Measurements from ENCODE around the gene DNAH2. TPM values are rescaled to one million over a fixed set of nuclear protein-coding genes. Genes with fewer than 3 reads are reported as not detected.

Gene DNAH2
- polyA plus RNA-seq, 2 of the 4 experiments (the other 2 are of a cell fraction): 0.01 to 0.08 TPM

GRCh38 chr17:7836596-7837407 is 119.3 kb downstream of the DNAH2 start (continued):
- TF ChIP-seq CEBPB (IDR thresholded peaks at IDR 0.05): peak in 1 of 2 experiments; percentile 68; a peak in 1 of 4 replicates
- TF ChIP-seq FOSB (CRISPR knock-in tag; IDR thresholded peaks at IDR 0.05): no peak
- TF ChIP-seq MYC (IDR thresholded peaks at IDR 0.05; ENCODE audit: borderline replicate concordance, low read length): peak; percentile 91
- no peak for TF ChIP-seq ZNF302 (CRISPR knock-in tag; IDR thresholded peaks at IDR 0.05)
- TF ChIP-seq FOSL2 (IDR thresholded peaks at IDR 0.05): no peak; the same call in 1 of the 2 replicates
- TF ChIP-seq FOSL2 (CRISPR knock-in tag; IDR thresholded peaks at IDR 0.05): peak; percentile 85

GRCh38 chr17:7837408-7838088 is 120.0 kb downstream of the DNAH2 start:
- Histone ChIP-seq H3K4me3 (peak overlapping the region; percentile 60), H3K4me2 (peak overlapping the region; percentile 96), H3K9me3 (no peaks in the 10 kb centered on the region), H3K4me1 (peaks cover 48% of the 10 kb centered on the region), H3K27ac (peak overlapping the region; percentile 82 to 89)
- TF ChIP-seq NPAS2 (CRISPR knock-in tag; IDR thresholded peaks at IDR 0.05; ENCODE audit: borderline replicate concordance) (no peak), EHF (CRISPR knock-in tag; IDR thresholded peaks at IDR 0.05) (no peak), CBX8 (IDR thresholded peaks at IDR 0.05) (no peak), ESRRA (IDR thresholded peaks at IDR 0.05; ENCODE audit: borderline replicate concordance, low read length) (no peak), MAZ (IDR thresholded peaks at IDR 0.05; ENCODE audit: borderline replicate concordance, low read depth, low read length) (no peak), ZSCAN20 (CRISPR knock-in tag; IDR thresholded peaks at IDR 0.05) (no peak), RARB (CRISPR knock-in tag; IDR thresholded peaks at IDR 0.05) (no peak), JUN (IDR thresholded peaks at IDR 0.05) (no peak), TFCP2L1 (CRISPR knock-in tag; IDR thresholded peaks at IDR 0.05) (no peak), CBX2 (IDR thresholded peaks at IDR 0.05; ENCODE audit: borderline replicate concordance, low read depth) (no peak), CHD4 (IDR thresholded peaks at IDR 0.05; ENCODE audit: borderline replicate concordance) (no peak), POLR2A (IDR thresholded peaks at IDR 0.05; ENCODE audit: low read length) (no peak), RNF2 (IDR thresholded peaks at IDR 0.05; ENCODE audit: borderline replicate concordance, low read depth) (no peak)
- TF ChIP-seq, protein P1, sequence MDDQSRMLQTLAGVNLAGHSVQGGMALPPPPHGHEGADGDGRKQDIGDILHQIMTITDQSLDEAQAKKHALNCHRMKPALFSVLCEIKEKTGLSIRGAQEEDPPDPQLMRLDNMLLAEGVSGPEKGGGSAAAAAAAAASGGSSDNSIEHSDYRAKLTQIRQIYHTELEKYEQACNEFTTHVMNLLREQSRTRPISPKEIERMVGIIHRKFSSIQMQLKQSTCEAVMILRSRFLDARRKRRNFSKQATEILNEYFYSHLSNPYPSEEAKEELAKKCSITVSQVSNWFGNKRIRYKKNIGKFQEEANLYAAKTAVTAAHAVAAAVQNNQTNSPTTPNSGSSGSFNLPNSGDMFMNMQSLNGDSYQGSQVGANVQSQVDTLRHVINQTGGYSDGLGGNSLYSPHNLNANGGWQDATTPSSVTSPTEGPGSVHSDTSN (IDR thresholded peaks at IDR 0.05): no peak
- TF ChIP-seq, protein P2, sequence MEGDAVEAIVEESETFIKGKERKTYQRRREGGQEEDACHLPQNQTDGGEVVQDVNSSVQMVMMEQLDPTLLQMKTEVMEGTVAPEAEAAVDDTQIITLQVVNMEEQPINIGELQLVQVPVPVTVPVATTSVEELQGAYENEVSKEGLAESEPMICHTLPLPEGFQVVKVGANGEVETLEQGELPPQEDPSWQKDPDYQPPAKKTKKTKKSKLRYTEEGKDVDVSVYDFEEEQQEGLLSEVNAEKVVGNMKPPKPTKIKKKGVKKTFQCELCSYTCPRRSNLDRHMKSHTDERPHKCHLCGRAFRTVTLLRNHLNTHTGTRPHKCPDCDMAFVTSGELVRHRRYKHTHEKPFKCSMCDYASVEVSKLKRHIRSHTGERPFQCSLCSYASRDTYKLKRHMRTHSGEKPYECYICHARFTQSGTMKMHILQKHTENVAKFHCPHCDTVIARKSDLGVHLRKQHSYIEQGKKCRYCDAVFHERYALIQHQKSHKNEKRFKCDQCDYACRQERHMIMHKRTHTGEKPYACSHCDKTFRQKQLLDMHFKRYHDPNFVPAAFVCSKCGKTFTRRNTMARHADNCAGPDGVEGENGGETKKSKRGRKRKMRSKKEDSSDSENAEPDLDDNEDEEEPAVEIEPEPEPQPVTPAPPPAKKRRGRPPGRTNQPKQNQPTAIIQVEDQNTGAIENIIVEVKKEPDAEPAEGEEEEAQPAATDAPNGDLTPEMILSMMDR (IDR thresholded peaks at IDR 0.05): no peak
- TF ChIP-seq, protein P3, sequence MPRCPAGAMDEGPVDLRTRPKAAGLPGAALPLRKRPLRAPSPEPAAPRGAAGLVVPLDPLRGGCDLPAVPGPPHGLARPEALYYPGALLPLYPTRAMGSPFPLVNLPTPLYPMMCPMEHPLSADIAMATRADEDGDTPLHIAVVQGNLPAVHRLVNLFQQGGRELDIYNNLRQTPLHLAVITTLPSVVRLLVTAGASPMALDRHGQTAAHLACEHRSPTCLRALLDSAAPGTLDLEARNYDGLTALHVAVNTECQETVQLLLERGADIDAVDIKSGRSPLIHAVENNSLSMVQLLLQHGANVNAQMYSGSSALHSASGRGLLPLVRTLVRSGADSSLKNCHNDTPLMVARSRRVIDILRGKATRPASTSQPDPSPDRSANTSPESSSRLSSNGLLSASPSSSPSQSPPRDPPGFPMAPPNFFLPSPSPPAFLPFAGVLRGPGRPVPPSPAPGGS (IDR thresholded peaks at IDR 0.05): no peak
- WGBS (ENCODE audit: missing lambda C conversion rate): 26% methylated on average over 8 of the region's 8 CpGs
- ATAC-seq: no peak
- no peak for FAIRE-seq
- ChIA-PET CTCF (interaction anchor here (1.5 to 25.1 kb wide), 6 partner anchors 4 to 204 kb away, joined by 3 to 677 read pairs (median 12); partner anchors contain the start of genes KDM6B, TP53 and WRAP53), POLR2A (interaction anchor here (0.9 to 6.7 kb wide), 2 partner anchors 8 to 20 kb away, joined by 3 to 44 read pairs; partner anchors contain the start of genes CYB5D1 and NAA38)
- DNase-seq (ENCODE audit: low read depth in 1 of 2, low spot score in 1 of 2): no peak

Measured in A549 (cell line).